ENCODE data around the gene VAPA. TPM values are rescaled to one million over a fixed set of nuclear protein-coding genes. Genes with fewer than 3 reads are reported as not detected.

VAPA gene
- total and polyA plus RNA-seq, 9 of the 15 experiments (the other 6 are each of a cell fraction or from before 2014, with no cell fraction given) = 219 to 902 (median 526) TPM

GRCh38 chr18:9898792-9899549 lies 14.8 kb upstream of the VAPA start (continued):
- TF ChIP-seq ZNF398 (CRISPR knock-in tag; IDR thresholded peaks at IDR 0.05) (no peak), NELFE (IDR thresholded peaks at IDR 0.05; ENCODE audit: insufficient read depth, insufficient read length) (no peak), KLF10 (CRISPR knock-in tag; IDR thresholded peaks at IDR 0.05) (no peak), CUX1 (CRISPR knock-in tag; IDR thresholded peaks at IDR 0.05) (peak; percentile 74), NFE2 (IDR thresholded peaks at IDR 0.05; ENCODE audit: low read depth) (peak; percentile 35; the same call in 1 of the 2 replicates), ZKSCAN8 (CRISPR knock-in tag; IDR thresholded peaks at IDR 0.05) (peak; percentile 88), ESRRA (IDR thresholded peaks at IDR 0.05; ENCODE audit: borderline replicate concordance, low read depth) (peak; percentile 92), ZNF76 (CRISPR knock-in tag; IDR thresholded peaks at IDR 0.05; ENCODE audit: borderline replicate concordance) (no peak), KLF6 (CRISPR knock-in tag; IDR thresholded peaks at IDR 0.05; ENCODE audit: borderline replicate concordance) (no peak; the same call in 1 of the 2 replicates), DNMT1 (IDR thresholded peaks at IDR 0.05) (no peak), ZBTB8A (IDR thresholded peaks at IDR 0.05; ENCODE audit: partially characterized antibody) (no peak), MTF1 (CRISPR knock-in tag; IDR thresholded peaks at IDR 0.05; ENCODE audit: borderline replicate concordance) (no peak), NFATC3 (IDR thresholded peaks at IDR 0.05) (peak; percentile 77; the same call in 1 of the 2 replicates), MAFG (tag; conservative IDR thresholded peaks at IDR 0.05) (peak; percentile 43; the same call in 1 of the 2 replicates), MTA2 (IDR thresholded peaks at IDR 0.05; ENCODE audit: low read depth) (peak; percentile 47), FOXA1 (IDR thresholded peaks at IDR 0.05; ENCODE audit: borderline replicate concordance) (no peak), POLR3G (IDR thresholded peaks at IDR 0.05; ENCODE audit: extremely low read depth, insufficient read length, insufficient replicate concordance) (no peak), ZNF512 (tag; IDR thresholded peaks at IDR 0.05) (no peak), CAMTA2 (CRISPR knock-in tag; conservative IDR thresholded peaks at IDR 0.05) (no peak)
